GM18951 (cell line): ENCODE data around the gene OR4F6.

Source experiments
- POLR2A ChIP-seq: IDR thresholded peaks from 4 replicates; pipeline ENCODE4 v1.6.1; 2011; ENCODE audit warnings: mild to moderate bottlenecking; ENCODE audit not compliant: insufficient read length, insufficient read depth; ENCODE audit errors: extremely low read depth
- in situ Hi-C: fragments of 300-500 bp; cut with MboI; formaldehyde crosslinking; loops from one replicate; pipeline ENCODE4 v1.12.0; 2022; ENCODE audit warnings: low sequenced_read_pairs, mixed read lengths, inconsistent platforms; ENCODE audit not compliant: unreplicated experiment

Gene OR4F6

DNA sequence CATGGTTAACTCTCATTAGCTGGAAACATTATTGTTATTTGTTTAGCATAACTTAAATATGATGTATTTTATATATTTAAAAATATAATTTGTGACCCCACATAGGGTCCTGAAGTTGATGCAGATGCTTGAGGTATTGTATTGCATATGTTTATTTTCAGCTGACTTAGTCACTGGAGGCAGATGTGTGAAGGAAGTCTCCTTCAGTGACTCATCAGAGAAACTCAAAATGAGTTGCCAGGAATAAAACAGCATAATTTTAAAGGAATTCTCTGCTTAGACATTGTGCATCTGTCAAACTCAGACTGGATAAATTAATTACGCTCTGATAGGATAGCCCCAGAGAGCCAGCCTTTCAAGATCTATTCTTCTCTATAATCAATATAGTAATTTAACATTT is 7.9 kb upstream of the OR4F6 start:
- in situ Hi-C loops = no loop called here
- no peak for TF ChIP-seq POLR2A

DNA sequence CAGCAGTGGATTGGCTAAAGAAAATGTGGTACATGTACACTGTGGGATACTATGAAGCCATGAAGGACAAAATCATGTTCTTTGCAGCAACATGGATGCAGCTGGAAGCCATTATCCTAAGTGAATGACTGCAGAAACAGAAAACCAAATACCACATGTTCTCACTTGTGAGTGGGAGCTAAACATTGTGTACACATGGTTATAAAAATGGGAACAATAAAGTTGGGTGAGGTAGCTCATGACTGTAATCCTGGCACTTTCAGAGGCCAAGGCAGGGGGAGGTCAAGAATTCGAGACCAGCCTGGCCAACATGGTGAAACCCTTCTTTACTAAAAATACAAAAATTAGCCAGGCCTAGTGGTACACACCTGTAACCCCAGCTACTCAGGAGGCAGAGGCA is 3.6 kb upstream of the OR4F6 start:
- no peak for TF ChIP-seq POLR2A
- in situ Hi-C loops = no loop called here

DNA sequence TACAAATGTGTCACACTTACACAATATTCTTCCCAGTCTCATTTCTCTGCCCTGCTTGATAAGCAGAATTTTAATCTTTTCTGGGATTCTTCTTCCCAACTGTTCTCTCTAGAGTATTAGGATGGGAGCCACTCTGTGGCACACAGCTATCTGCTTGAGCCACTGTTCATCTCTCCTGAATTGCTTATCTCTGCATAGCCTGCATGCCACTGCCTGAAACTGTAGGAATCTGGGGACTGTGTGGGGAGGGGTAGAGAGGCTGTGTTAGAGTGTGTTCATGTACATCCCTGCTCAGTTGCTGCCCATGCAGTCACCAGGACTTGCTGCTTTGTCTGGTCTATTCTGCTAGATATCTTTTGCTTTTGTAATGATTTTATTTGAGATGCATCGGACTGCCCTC is 2.3 kb upstream of the OR4F6 start:
- TF ChIP-seq POLR2A = no peak
- in situ Hi-C loops = no loop called here

DNA sequence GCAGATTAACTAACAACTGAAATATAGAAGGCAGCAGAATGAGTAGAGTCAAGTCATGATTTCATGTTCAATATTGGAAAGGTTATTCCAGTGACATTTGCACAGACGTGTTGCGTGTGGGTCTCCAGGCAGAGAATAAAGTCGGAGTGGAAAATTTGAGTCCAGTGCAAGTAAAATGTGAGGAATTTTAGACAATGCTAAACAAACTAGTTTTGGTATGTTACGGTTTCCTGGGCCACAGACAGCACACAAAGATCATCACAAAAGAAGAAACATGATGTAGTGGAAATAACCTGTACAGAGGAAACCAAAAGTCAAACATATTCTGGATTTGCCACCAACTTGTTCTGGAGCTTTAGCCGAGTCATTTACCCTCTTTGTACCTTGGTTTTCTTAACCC is 367 bp downstream of the OR4F6 start:
- in situ Hi-C loops = no loop called here
- no peak for TF ChIP-seq POLR2A

DNA sequence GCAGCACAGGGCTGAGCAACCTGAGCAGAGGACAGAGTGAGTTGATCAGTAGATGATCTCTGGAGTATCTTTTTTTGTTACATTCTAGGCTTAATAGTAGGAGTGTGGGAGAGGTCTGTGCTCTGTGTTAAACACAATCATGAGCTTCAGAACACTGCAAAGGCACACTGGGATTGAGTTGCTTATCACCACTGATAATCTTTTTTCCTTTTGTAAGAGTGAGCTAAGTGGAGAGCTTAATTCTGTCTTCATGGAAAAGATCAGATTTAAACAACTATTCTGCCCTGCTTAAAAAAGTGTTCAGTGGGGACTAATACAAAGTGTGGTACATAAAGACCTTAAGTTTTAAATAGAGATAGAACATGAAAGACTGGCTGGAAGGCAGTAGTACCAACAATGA is 1.1 kb downstream of the OR4F6 start:
- no peak for TF ChIP-seq POLR2A
- in situ Hi-C loops = no loop called here

DNA sequence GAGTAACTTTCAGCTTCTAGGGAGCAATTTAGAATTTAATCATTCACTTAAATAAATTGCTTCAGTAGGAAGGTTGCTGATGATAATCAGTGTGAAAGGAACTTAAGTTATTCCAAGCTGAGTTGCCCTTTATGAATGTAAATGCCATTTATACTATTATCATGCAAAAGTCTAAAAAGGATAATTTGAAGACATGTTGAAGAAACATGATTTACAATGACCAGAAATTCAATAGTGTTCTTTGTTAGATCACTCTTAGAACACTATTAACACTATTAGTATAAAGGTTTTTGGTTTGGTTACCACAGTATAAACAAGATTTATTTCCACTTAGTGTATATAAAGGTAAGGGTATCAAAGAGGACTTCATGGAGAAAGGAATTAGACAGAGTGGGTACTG is 1.6 kb downstream of the OR4F6 start:
- in situ Hi-C loops = no loop called here
- no peak for TF ChIP-seq POLR2A

DNA sequence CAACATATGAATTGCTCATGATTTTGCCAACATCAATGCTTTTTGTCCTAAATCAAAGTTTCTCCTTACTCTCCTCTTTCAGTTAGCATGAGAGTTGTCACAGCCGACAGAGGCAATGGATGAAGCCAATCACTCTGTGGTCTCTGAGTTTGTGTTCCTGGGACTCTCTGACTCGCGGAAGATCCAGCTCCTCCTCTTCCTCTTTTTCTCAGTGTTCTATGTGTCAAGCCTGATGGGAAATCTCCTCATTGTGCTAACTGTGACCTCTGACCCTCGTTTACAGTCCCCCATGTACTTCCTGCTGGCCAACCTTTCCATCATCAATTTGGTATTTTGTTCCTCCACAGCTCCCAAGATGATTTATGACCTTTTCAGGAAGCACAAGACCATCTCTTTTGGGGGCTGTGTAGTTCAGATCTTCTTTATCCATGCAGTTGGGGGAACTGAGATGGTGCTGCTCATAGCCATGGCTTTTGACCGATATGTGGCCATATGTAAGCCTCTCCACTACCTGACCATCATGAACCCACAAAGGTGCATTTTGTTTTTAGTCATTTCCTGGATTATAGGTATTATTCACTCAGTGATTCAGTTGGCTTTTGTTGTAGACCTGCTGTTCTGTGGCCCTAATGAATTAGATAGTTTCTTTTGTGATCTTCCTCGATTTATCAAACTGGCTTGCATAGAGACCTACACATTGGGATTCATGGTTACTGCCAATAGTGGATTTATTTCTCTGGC is 2.5 kb downstream of the OR4F6 start:
- in situ Hi-C loops = no loop called here
- TF ChIP-seq POLR2A = no peak

DNA sequence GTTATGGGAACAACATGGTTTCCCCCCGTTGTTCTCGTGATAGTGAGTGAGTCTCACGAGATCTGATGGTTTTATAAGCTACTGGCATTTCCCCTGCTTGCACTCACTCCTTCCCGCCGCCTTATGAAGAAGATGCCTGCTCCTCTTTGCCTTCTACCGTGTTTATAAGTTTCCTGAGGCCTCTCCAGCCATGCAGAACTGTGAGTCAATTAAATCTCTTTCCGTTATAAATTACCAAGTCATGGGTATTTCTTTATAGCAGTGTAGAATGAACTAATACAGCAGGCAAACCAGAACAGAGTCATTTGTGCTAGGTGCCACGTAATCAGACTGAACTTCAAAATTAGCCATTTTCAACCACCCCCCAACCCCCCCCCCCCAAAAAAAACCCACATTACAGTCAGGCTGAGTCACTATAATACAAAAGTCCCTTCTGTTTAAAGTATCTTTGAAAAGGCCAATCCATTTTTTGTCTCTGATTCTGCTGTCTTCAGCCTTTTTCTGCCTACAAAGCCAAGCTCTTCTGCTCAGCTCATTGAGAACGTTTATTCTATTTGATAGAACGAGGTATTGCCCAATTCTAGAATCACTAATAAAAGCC is 4.1 kb downstream of the OR4F6 start:
- TF ChIP-seq POLR2A = no peak
- in situ Hi-C loops = no loop called here

DNA sequence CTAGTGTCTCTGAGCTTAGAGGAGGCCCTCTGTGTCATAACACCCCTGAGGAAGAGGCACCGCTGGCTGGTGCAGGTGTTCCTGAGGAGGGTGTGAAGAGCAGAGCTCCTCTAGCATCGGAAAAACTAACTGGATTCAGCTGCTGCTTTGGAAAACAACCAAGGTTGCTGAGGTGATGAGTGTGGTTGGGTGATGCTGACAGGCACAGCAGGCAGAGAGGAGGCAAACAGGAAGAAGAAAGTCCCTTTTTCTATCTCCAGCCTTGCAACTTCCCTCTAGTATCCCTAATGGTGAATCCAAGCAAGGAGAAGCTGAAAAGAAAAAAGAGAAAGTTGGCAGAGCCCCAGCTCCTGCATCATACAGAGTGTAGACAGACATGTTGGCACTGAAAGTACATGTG is 4.9 kb downstream of the OR4F6 start:
- in situ Hi-C loops = no loop called here
- TF ChIP-seq POLR2A = no peak

DNA sequence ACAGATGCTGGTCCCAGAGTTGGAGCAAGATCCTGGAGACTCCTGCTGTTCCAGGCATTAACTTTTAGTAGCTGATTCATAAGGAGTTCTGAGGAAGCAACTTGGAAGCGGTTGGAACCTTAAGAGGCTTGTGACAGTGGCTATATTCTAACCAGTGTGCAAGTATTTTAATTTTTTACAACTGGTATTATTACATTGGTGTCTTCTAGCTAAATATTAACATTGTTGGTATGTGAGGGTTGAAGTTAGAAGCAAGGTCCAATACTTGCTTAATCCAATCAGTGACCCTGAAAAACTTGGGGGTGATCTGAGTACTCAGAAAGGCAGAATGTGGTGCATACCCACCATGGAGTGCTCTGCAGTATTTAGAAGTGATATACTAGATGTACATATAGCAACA is 7.1 kb downstream of the OR4F6 start:
- TF ChIP-seq POLR2A = no peak
- in situ Hi-C loops = no loop called here

DNA sequence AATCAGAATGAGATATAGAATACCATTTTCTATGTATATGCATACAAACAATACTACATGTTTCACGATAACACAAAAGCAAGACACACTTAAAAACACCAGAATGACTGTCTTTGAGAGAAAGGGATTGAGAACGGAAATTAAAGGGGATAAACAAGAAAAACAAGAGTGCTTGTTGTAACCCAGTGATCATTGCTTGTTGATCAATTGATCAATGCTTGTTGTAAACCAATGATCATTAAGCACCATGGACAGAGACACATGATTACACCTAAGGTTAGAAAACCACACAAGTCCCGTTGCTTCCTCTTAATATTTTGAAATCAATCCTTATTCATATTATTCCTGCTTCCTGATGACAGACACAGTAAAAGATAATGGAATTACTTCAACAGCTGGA is 7.6 kb downstream of the OR4F6 start:
- in situ Hi-C loops = no loop called here
- no peak for TF ChIP-seq POLR2A

DNA sequence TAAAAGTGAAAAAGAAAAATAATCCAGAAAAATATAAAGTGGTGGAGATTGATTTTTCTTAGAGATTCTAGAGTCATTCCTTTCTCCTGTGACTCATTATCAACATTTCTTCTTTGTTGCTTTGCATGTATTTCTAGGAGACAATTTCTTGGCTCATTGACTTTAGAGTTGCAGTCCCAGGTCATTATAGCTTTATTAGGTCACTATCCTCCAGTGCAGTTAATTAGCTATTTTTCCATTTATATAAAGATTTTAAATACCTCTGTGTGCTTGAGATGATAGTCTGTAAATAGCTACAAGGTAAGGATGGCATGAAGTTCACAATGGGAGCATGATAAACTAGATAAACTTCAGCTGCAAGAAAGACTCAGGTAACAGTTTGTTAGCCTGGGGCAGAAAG is 8.6 kb downstream of the OR4F6 start, which contains the start of gene OR4F15:
OR4F15 (plus strand) TSS at position 301 of the 400 bp plus-strand sequence. CDS start 5,985 bp downstream, outside the sequence.
- in situ Hi-C loops = no loop called here
- no peak for TF ChIP-seq POLR2A

DNA sequence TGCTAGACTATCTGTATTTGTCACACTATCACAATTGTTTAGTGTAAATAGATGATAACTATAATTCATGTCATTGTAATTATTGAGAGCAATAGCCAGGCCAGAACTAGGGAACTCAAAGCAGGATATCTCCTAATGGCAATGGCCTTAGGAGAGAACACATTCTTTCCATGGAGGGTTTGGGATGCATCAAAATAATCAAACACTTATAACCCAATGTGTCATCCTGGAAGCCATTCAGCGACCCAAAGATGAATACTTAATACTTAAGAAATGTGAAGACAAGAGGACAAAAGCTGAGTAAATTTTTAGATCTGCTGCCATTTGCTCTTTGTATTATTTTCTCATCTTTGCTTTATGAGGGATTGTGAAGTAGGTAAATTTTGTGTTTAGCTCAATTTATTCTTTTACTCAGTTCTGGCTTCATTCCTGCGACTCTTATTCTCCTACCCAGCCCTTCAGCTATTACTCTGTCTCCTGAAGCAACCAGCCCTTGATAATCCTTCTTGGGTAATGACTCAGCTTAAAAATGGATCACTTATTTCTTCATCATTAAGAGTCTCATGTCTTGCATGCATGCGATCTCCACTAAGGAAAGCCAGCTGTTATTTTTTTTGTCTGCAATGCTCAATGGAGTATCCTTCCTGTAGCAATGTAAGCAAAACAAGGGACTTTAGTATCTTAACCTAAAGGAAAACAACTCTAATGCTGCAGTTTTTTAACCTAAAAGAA is 10.7 kb downstream of the OR4F6 start:
- in situ Hi-C loops = no loop called here
- no peak for TF ChIP-seq POLR2A

DNA sequence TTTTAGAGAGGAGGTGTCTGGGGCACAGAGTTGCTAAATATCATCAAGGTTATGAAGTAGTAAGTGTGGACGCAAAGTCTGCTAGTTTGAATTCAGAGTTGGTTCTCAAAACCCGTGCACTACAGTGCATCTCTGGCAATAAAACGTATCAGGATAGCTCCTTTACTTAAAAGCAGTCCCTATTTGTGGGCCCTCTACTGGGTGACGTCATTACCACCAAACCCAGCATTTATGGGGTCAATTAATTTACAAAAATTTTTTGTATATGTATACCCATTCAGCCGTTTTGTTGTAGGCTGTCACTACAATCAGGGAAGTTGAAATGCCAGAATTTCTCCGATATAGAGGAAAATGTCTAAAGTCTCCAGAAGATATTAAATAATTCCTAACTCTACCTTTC is 17.5 kb downstream of the OR4F6 start:
- TF ChIP-seq POLR2A = no peak

More for the DNA sequence above, 17.5 kb downstream of the OR4F6 start:
- in situ Hi-C loops = no loop called here
